Measurements from ENCODE around the gene NLGN1.

DNA sequence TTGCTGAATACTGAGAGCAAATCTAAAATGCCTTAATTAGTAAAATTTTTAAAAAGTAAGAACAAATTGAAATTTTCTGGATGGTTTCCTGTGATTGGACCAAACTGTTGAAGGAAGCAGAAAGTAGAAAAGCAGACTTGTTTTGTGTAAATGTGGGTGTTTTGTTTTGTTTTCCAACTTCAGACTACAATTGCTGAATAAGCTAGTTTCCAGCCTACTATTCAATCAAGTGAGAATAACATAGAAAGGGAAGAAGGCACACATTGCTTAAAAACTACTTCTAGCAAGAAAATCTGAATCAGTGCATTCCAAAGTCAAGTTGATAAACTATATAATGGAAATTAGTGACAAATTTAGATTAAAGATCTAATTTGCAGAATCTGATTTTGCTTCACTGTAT, 519.3 kb downstream of the NLGN1 start:
- no peak for TF ChIP-seq POLR2AphosphoS5 (IDR thresholded peaks at IDR 0.05)
- TF ChIP-seq, protein P1, sequence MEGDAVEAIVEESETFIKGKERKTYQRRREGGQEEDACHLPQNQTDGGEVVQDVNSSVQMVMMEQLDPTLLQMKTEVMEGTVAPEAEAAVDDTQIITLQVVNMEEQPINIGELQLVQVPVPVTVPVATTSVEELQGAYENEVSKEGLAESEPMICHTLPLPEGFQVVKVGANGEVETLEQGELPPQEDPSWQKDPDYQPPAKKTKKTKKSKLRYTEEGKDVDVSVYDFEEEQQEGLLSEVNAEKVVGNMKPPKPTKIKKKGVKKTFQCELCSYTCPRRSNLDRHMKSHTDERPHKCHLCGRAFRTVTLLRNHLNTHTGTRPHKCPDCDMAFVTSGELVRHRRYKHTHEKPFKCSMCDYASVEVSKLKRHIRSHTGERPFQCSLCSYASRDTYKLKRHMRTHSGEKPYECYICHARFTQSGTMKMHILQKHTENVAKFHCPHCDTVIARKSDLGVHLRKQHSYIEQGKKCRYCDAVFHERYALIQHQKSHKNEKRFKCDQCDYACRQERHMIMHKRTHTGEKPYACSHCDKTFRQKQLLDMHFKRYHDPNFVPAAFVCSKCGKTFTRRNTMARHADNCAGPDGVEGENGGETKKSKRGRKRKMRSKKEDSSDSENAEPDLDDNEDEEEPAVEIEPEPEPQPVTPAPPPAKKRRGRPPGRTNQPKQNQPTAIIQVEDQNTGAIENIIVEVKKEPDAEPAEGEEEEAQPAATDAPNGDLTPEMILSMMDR (IDR thresholded peaks at IDR 0.05; ENCODE audit: poor library complexity, severe bottlenecking), result no peak
- no peak for TF ChIP-seq RAD21 (conservative IDR thresholded peaks at IDR 0.05)

All from neural cell (in vitro differentiated cells).